HG03354 (cell line): ENCODE data around the gene RMRP.
"Not testable (repeated sequence)": the region's sequence is repeated elsewhere in the genome, so short reads cannot be mapped to it uniquely, and the experiment has no call there.

Source experiments
- ATAC-seq: cut with Tn5 transposase; IDR thresholded peaks from one replicate; pipeline ENCODE4 v1.9.1; 2021; ENCODE audit warnings: mild to moderate bottlenecking; ENCODE audit not compliant: unreplicated experiment, poor library complexity, severe bottlenecking

The RMRP gene

GRCh38 chr9:35618325-35618727 lies 39.5 kb downstream of the RMRP start, which contains the start of gene CD72:
TSS of gene CD72 (minus strand) at chr9:35618413. CDS start at chr9:35618303, 110 bp downstream.
- ATAC-seq: peak; percentile 27

DNA sequence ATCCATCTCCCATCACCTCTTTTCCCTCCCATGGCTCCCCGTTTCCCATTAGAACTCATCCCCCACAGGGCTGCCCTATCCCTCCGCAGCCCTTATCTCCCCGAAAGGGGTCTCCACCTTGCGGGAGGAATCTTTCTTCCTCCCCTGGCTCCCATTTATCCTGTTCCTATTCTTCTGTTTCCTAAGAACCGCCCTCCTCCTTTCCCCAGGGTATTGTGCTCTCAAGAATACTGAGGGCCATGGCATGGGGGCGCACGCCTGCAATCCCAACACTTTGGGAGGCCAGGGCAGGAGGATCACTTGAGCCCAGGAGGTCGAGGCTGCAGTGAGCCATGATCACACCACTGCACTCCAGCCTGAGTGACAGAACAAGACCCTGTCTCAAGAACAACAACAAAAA lies 40.3 kb downstream of the RMRP start:
- ATAC-seq: no peak

DNA sequence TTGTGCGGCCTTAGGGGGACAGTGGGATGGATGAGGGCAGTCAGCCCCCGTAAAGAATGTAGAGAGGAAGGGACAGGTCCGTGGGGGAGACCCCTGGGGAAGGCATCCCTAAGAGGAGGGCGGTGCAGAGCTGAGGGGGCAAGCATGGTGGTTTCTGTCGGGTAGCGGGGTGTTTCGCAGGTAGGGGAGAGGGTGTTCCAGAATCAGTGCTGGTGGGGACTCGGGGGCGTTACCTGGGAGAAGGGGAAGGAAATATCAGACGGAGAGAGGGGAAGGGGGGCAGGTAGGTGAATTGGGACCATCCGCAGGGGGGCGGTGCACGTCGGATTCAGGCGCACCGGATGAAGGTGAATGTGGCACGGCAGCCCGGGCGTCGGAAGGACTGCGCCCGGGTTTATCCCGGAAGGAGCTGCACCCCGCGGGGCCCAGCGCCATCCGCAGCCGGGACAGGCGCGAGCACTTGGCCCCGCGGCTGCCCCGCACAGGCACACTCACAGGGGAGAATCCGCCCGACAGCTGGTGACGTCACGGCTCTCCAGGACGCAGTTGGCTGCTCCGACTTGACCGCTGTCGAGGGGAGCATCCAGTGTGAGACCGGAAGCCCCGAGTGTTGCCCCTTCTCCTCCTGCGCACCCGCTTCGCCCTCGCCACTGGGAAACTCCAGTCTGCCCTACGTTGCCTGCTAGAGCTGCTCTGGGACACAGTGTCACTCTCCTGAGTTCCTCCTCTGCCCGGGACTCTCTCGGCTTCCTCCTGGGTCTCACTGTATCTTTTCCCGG lies 40.9 kb downstream of the RMRP start:
- ATAC-seq: peak; percentile 36

DNA sequence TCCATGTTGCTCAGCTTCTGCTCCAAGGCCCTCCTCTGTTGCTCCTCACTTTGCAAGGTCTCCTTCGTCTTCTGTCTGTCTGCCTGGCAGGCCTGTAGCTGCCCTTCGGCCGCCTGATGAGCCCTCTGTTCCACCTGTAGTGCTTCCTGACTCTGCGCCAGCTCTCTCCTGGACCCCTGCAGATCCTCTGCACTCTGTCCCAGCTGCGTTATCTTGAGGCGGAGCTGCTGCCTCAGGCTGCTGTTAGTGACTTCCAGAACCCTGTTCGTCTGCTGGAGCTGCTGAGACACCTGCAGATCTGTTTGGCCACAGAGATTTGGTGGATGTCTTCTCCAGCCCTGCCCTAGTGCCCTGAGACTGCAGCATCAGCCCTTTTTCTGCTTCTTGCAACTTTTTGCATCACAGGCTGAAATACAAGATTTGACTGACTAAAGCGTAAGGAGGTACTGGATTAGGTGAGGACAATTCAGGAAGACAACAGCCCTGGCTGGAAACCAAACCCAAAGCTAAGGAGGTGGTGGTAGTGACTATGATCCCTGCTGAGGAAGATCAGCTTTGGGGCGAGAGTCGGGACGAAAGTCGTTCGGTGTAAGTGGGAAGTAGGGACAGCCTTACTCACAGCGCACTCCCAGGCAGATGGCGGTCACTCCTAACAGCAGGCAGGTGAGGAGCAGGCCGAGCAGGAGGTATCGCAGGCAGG lies 41.7 kb downstream of the RMRP start:
- no peak for ATAC-seq

DNA sequence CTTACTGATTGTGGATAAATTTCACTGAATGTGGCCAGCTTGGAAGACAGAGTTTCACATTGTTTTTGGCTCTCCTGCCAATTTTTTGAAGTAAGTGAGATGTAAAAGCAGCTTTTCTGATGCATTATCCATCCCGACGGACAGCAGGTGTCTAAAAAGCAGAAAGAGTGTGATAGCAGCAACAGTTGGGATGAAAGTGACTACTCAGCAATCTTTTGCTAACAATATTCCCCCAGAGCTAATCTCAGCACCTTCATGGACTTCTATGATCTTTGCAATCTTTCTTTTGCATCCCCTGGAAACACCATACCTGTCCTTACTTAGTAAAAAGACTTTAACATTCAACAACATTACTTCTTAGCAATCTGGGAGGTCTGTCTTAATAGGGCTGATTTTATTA lies 45.0 kb downstream of the RMRP start:
- ATAC-seq: no peak

DNA sequence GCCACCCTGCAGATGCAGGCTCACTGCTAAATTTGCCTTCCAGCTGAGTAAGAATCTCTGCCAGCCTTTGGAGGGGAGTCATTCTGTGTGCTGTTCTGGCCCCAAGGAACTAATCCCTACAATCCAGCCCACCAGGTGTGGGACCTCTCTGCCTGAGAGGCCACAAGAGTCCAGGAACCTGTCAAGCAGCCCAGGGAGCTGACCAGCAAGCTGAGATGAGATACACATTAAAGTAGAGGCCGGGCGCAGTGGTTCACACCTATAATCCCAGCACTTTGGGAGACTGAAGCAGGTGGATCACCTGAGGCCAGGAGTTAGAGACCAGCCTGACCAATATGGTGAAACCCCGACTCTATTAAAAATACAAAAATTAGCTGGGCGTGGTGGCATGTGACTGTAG lies 45.8 kb downstream of the RMRP start:
- ATAC-seq: not testable (repeated sequence)

GRCh38 chr9:35611230-35611797 lies 46.5 kb downstream of the RMRP start:
- peak; percentile 65 for ATAC-seq

GRCh38 chr9:35609820-35610163 lies 48.0 kb downstream of the RMRP start:
- no peak for ATAC-seq

- no peak for ATAC-seq
Observed at GRCh38 chr9:35609001-35609819, 48.6 kb downstream of the RMRP start.

DNA sequence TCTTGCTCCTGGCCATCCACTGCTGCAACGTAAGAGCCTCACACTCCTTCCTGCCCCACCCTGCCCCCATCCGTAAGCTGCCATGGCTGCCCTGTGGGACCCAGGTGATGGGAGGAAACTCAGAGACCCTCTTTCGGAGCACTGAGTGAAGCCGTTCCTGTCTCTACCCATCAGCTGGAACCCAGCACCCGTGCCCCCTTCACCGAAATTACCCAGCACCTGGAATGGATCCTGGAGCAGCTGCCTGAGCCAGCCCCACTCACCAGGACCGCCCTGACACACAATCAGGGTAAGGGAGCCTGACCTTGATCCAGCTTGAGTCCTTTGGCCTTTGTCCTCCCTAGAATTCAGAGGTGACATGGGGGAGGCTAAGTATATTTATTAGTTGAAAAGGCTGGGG lies 49.6 kb downstream of the RMRP start:
- ATAC-seq: no peak
